ENCODE results near the gene VSIG1. TPM values are rescaled to one million over a fixed set of nuclear protein-coding genes. Genes with fewer than 3 reads are reported as not detected.

VSIG1 gene
- total RNA-seq, 1 donor from 2014 or later = 0.56 TPM

- Mint-ChIP-seq H3K9me3 (ENCODE audit: unreplicated experiment) (no peaks in the 10 kb centered on the region), H3K4me3 (ENCODE audit: unreplicated experiment) (no peak overlapping the region), H3K4me1 (ENCODE audit: unreplicated experiment) (peaks cover 41% of the 10 kb centered on the region), H3K27ac (ENCODE audit: unreplicated experiment) (peak overlapping the region; percentile 41), H3K27me3 (ENCODE audit: unreplicated experiment) (no peaks in the 10 kb centered on the region), H3K36me3 (ENCODE audit: low read depth, unreplicated experiment) (no peaks in the 10 kb centered on the region)
- TF ChIP-seq CTCF (IDR thresholded peaks at IDR 0.05; ENCODE audit: unreplicated experiment) = no peak
- DNase-seq (ENCODE audit: low spot score) = no peak
Measured at GRCh38 chrX:108123591-108124366, 78.9 kb downstream of the VSIG1 start.

- no peak overlapping the region for H3K4me3 Mint-ChIP-seq (ENCODE audit: unreplicated experiment)
- DNase-seq (ENCODE audit: low spot score) = no peak
- no peak for TF ChIP-seq CTCF (IDR thresholded peaks at IDR 0.05; ENCODE audit: unreplicated experiment)
- H3K27me3 Mint-ChIP-seq (ENCODE audit: unreplicated experiment) = no peaks in the 10 kb centered on the region
- peak overlapping the region; percentile 88 for H3K27ac Mint-ChIP-seq (ENCODE audit: unreplicated experiment)
- H3K4me1 Mint-ChIP-seq (ENCODE audit: unreplicated experiment) = peaks cover 31% of the 10 kb centered on the region
- no peaks in the 10 kb centered on the region for H3K9me3 Mint-ChIP-seq (ENCODE audit: unreplicated experiment)
- H3K36me3 Mint-ChIP-seq (ENCODE audit: low read depth, unreplicated experiment) = no peaks in the 10 kb centered on the region
Measured at GRCh38 chrX:108126661-108127060, 81.8 kb downstream of the VSIG1 start.

- TF ChIP-seq CTCF (IDR thresholded peaks at IDR 0.05; ENCODE audit: unreplicated experiment) = no peak
- Mint-ChIP-seq H3K36me3 (ENCODE audit: low read depth, unreplicated experiment) (no peaks in the 10 kb centered on the region), H3K9me3 (ENCODE audit: unreplicated experiment) (no peaks in the 10 kb centered on the region), H3K27ac (ENCODE audit: unreplicated experiment) (peak overlapping the region; percentile 88), H3K27me3 (ENCODE audit: unreplicated experiment) (no peaks in the 10 kb centered on the region), H3K4me3 (ENCODE audit: unreplicated experiment) (no peak overlapping the region), H3K4me1 (ENCODE audit: unreplicated experiment) (peaks cover 32% of the 10 kb centered on the region)
- DNase-seq (ENCODE audit: low spot score) = no peak
Measured at GRCh38 chrX:108127152-108127551, 82.3 kb downstream of the VSIG1 start.

Other genes with a start within 250 kb of the VSIG1 start
- 7.2 TPM for gene MID2, start 219.2 kb upstream of the VSIG1 start, total RNA-seq (ENCODE audit: unreplicated experiment)
- gene TEX13B, start 62.7 kb upstream of the VSIG1 start, total RNA-seq (ENCODE audit: unreplicated experiment) = not detected
- 49.2 TPM for gene PSMD10, start 46.5 kb downstream of the VSIG1 start, total RNA-seq (ENCODE audit: unreplicated experiment)
- gene ATG4A, start 46.7 kb downstream of the VSIG1 start, total RNA-seq (ENCODE audit: unreplicated experiment) = 23.4 TPM